ENCODE results near the gene NKG7. TPM values are rescaled to one million over a fixed set of nuclear protein-coding genes. Genes with fewer than 3 reads are reported as not detected.
A peak's percentile ranks its signal among the peaks of the same experiment; 100 is the strongest.

The NKG7 gene
- total and polyA plus RNA-seq, 2 of the 13 experiments (the other 11 are each of a cell fraction or from before 2014, with no cell fraction given): 0.40 TPM; not detected in 1

DNA sequence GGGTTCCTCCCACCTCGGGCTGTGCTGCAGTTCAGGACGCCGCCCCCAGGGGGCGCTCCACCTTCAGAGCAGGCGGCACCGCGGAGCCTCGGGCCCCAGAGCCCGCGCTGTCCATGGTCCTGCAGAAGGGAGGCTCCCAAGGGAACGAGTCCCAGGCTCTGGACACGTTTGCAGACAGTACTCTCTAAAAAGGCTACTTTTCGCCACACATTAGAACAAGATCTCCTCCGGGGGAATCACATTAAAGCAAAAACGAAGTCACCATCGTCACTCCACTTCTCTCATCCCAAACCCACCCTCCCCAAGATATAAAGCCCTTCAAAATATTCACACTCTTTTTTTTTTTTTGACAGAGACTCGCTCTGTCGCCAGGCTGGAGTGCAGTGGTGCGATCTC lies 49.6 kb upstream of the NKG7 start (continued):
- TF ChIP-seq CENPX (CRISPR knock-in tag; IDR thresholded peaks at IDR 0.05): 0 out of 2 replicates have a peak, but pooled peaks have one; percentile 57
- TF ChIP-seq HOXA9 (CRISPR knock-in tag; IDR thresholded peaks at IDR 0.05; ENCODE audit: borderline replicate concordance): peak; percentile 66; the same call in 1 of the 2 replicates
- TF ChIP-seq, protein P1, sequence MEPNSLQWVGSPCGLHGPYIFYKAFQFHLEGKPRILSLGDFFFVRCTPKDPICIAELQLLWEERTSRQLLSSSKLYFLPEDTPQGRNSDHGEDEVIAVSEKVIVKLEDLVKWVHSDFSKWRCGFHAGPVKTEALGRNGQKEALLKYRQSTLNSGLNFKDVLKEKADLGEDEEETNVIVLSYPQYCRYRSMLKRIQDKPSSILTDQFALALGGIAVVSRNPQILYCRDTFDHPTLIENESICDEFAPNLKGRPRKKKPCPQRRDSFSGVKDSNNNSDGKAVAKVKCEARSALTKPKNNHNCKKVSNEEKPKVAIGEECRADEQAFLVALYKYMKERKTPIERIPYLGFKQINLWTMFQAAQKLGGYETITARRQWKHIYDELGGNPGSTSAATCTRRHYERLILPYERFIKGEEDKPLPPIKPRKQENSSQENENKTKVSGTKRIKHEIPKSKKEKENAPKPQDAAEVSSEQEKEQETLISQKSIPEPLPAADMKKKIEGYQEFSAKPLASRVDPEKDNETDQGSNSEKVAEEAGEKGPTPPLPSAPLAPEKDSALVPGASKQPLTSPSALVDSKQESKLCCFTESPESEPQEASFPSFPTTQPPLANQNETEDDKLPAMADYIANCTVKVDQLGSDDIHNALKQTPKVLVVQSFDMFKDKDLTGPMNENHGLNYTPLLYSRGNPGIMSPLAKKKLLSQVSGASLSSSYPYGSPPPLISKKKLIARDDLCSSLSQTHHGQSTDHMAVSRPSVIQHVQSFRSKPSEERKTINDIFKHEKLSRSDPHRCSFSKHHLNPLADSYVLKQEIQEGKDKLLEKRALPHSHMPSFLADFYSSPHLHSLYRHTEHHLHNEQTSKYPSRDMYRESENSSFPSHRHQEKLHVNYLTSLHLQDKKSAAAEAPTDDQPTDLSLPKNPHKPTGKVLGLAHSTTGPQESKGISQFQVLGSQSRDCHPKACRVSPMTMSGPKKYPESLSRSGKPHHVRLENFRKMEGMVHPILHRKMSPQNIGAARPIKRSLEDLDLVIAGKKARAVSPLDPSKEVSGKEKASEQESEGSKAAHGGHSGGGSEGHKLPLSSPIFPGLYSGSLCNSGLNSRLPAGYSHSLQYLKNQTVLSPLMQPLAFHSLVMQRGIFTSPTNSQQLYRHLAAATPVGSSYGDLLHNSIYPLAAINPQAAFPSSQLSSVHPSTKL (CRISPR knock-in tag; IDR thresholded peaks at IDR 0.05): peak; percentile 81
- TF ChIP-seq DBP (CRISPR knock-in tag; IDR thresholded peaks at IDR 0.05; ENCODE audit: not compliant biosample characterization): peak; percentile 97
- peak; percentile 78; the same call in 1 of the 2 replicates for TF ChIP-seq REL (CRISPR knock-in tag; conservative IDR thresholded peaks at IDR 0.05)
- peak; percentile 94 for TF ChIP-seq MXD4 (CRISPR knock-in tag; IDR thresholded peaks at IDR 0.05)
- TF ChIP-seq ZNF33A (CRISPR knock-in tag; IDR thresholded peaks at IDR 0.05; ENCODE audit: borderline replicate concordance): no peak
- TF ChIP-seq, protein P2, sequence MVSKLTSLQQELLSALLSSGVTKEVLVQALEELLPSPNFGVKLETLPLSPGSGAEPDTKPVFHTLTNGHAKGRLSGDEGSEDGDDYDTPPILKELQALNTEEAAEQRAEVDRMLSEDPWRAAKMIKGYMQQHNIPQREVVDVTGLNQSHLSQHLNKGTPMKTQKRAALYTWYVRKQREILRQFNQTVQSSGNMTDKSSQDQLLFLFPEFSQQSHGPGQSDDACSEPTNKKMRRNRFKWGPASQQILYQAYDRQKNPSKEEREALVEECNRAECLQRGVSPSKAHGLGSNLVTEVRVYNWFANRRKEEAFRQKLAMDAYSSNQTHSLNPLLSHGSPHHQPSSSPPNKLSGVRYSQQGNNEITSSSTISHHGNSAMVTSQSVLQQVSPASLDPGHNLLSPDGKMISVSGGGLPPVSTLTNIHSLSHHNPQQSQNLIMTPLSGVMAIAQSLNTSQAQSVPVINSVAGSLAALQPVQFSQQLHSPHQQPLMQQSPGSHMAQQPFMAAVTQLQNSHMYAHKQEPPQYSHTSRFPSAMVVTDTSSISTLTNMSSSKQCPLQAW (CRISPR knock-in tag; IDR thresholded peaks at IDR 0.05): peak; percentile 77; the same call in 1 of the 2 replicates
- peak; percentile 60; the same call in 1 of the 2 replicates for TF ChIP-seq ZBTB7A (CRISPR knock-in tag; IDR thresholded peaks at IDR 0.05)
- TF ChIP-seq ZNF331 (CRISPR knock-in tag; IDR thresholded peaks at IDR 0.05): peak; percentile 97
- TF ChIP-seq POLR2AphosphoS5 (IDR thresholded peaks at IDR 0.05; ENCODE audit: low read depth, low read length): no peak
- TF ChIP-seq, protein P3, sequence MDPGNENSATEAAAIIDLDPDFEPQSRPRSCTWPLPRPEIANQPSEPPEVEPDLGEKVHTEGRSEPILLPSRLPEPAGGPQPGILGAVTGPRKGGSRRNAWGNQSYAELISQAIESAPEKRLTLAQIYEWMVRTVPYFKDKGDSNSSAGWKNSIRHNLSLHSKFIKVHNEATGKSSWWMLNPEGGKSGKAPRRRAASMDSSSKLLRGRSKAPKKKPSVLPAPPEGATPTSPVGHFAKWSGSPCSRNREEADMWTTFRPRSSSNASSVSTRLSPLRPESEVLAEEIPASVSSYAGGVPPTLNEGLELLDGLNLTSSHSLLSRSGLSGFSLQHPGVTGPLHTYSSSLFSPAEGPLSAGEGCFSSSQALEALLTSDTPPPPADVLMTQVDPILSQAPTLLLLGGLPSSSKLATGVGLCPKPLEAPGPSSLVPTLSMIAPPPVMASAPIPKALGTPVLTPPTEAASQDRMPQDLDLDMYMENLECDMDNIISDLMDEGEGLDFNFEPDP (CRISPR knock-in tag; conservative IDR thresholded peaks at IDR 0.05): 0 out of 2 replicates have a peak, but pooled peaks have one; percentile 74
- TF ChIP-seq, protein P4, sequence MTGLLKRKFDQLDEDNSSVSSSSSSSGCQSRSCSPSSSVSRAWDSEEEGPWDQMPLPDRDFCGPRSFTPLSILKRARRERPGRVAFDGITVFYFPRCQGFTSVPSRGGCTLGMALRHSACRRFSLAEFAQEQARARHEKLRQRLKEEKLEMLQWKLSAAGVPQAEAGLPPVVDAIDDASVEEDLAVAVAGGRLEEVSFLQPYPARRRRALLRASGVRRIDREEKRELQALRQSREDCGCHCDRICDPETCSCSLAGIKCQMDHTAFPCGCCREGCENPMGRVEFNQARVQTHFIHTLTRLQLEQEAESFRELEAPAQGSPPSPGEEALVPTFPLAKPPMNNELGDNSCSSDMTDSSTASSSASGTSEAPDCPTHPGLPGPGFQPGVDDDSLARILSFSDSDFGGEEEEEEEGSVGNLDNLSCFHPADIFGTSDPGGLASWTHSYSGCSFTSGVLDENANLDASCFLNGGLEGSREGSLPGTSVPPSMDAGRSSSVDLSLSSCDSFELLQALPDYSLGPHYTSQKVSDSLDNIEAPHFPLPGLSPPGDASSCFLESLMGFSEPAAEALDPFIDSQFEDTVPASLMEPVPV (CRISPR knock-in tag; IDR thresholded peaks at IDR 0.05): peak; percentile 83; the same call in 1 of the 2 replicates
- peak; percentile 92 for TF ChIP-seq ZFP1 (CRISPR knock-in tag; IDR thresholded peaks at IDR 0.05)
- TF ChIP-seq PAXIP1 (CRISPR knock-in tag; conservative IDR thresholded peaks at IDR 0.05): peak; percentile 45; the same call in 1 of the 2 replicates
- peak; percentile 100 for TF ChIP-seq MIER2 (CRISPR knock-in tag; IDR thresholded peaks at IDR 0.05)

Data from HepG2 (cell line).